NCI-H1436 treated with DMSO at 0.1 percent for 48 hours (cell line): ENCODE data around the gene SIRPB1.
"Not testable (repeated sequence)": the region's sequence is repeated elsewhere in the genome, so short reads cannot be mapped to it uniquely, and the experiment has no call there.

Experiments used
- DNase-seq: peaks from one replicate; lab custom pipeline; 2025; lab: John Stamatoyannopoulos, UW

Gene SIRPB1

DNA sequence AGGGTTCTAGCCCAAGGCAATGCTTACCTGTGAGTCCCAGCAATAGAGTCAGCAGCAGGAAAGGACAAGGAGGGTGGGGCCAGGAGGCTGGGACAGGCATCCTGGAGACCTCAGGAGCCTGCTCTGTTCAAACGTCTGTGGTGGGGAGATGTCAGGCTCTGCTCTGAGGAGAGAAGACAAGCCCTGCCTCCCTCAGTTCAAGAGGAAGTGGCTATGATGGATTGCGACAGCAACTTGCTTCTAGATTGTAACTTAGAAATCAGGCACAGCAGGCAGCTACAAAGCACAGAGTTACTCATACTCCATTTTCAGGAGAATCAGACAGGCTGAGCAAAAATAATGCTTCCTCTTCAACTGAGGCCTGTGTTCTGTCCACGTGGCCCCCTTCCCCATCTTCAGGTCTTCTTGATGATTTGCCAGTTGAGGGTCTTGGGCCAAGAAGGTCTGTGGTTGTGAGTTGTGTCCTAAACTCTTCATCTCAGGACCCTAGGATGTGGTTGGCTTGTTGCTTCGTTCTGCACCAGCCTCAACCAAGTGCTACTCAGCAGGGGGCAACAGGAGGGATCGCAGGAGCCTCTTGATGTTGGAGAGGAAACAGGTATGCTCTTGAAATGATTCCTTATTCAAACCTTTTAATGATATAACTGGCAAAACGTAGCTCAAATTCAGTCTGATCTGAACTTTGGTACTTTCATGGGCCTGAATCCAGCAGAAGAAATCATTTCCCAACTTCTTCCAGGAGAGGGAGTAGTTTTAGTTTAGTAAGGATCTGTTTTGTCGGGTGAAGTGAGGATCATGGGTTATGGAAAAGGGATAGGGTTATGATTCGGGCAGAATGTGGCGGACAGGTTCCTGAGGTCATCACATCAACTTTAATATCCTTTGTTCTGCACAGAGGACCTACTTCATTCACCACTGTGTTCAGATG lies 31.0 kb downstream of the SIRPB1 start:
- DNase-seq: no peak

GRCh38 chr20:1587781-1588532 lies 31.9 kb downstream of the SIRPB1 start:
- DNase-seq: no peak

- DNase-seq: no peak
Observed at GRCh38 chr20:1579488-1579887, 40.3 kb downstream of the SIRPB1 start.

DNA sequence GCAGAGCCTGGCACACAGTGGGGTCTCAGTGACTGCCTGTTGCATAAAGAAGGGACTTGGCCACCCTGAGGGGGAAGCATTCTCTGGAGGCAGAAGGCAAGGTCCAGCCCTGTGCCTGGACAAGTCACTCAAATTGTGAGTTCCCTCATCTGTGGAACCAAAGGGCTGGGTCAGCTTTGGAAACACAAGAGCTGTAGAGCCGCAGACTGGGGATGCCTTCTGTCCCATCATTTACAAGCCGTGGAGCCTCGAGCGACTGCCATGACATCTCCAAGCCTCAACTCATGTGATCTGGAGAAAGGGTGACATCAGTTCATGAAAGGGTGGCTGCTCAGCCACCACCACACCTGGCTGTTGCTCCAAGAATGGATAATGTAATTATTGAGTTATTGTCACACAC lies 41.9 kb downstream of the SIRPB1 start:
- DNase-seq: no peak

DNA sequence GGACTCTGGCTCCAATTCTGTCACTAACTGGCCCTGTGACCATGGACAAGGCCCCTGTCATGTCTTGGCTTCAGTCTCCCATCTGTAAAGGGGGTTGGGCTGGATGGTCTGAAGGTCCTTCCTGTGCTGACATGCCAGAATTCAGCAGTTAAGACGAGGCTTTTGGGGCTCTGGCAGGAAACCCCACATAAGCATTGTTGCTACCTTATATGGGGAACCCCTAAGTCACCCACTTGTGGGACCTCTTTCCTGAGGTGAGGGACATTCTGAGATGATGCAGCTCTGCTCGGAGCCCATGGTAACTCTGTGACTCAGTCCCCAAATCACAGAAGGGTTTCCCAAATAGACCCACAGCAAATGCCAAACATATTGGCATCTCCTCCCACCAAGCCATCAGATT lies 42.5 kb downstream of the SIRPB1 start:
- not testable (repeated sequence) for DNase-seq

- DNase-seq: no peak
Observed at GRCh38 chr20:1576641-1577040, 43.2 kb downstream of the SIRPB1 start.

DNA sequence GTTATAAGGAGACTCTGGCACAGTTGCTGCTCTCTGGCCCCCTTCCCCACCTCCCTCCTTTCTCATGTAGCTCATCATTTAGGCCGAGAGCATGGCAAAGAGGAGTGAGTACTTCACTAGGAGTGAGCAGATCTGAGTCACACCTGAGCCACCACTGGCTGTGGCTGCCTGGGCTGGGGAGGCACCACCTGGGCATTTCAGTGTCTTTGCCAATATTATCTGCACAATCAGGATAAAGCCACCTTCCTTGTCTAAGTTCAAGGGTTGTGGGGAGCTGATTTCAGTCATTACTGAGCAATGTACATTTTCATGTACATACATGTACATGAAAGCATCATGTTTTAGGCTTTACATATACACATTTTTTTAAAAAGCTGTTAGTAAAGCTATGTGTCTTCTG lies 43.8 kb downstream of the SIRPB1 start:
- not testable (repeated sequence) for DNase-seq

- not testable (repeated sequence) for DNase-seq
Observed at GRCh38 chr20:1571583-1571982, 48.2 kb downstream of the SIRPB1 start.
